ENCODE results near the gene TRIM63.

DNA sequence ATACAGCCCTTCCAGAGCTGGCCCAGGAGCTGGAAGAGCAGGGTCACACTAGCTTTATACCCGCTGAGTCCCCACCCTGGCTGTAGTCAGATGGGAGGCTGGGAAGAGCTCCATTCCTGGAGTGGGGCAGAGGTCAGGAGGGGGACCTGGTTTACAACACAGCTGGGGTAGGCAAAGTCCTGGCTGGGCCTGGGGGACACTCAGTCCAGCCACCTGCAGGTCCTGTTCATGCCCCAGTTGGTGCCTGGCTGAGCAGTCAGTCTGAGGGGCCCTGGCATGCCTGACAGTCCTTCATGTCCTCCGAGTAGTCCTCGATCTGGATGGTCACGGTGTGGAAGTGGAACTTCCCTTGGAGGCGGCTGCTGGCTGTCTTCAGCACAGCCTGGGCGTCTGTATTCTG is 28.5 kb downstream of the TRIM63 start:
- no peak for TF ChIP-seq EP300 (IDR thresholded peaks at IDR 0.05; ENCODE audit: borderline replicate concordance)
- no peak for TF ChIP-seq CREB1 (IDR thresholded peaks at IDR 0.05; ENCODE audit: low read depth)
- TF ChIP-seq, protein P1, sequence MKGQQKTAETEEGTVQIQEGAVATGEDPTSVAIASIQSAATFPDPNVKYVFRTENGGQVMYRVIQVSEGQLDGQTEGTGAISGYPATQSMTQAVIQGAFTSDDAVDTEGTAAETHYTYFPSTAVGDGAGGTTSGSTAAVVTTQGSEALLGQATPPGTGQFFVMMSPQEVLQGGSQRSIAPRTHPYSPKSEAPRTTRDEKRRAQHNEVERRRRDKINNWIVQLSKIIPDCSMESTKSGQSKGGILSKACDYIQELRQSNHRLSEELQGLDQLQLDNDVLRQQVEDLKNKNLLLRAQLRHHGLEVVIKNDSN (IDR thresholded peaks at IDR 0.05), result no peak
